ENCODE results near the gene BUD31. TPM values are rescaled to one million over a fixed set of nuclear protein-coding genes. Genes with fewer than 3 reads are reported as not detected.
"Not testable (repeated sequence)": the region's sequence is repeated elsewhere in the genome, so short reads cannot be mapped to it uniquely, and the experiment has no call there.

The BUD31 gene
- total and polyA plus RNA-seq, 4 donors: 64.9 to 125 (median 112) TPM

DNA sequence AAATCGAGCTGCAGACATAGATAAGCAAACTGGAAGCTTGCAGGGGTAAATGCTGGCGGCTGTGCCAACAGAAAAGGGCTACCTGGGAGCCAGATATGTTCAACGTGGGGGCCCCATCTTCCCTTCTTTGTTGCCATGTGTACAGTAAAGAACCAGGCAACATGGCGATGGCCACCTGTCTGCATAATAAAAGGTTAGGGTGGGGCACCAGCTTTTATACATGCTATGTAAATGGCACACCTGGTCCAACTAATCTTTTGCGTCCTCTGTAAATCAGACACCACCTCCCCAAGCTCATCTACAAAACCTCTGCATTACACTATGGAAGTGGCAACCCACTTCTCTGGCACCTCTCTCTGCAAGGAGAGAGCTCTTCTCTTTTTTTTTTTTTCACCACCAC is 13.9 kb downstream of the BUD31 start:
- H3K36me3 ChIP-seq (ENCODE audit: control insufficient read depth, insufficient read depth, low read length): peaks cover 85% of the 10 kb centered on the region
- H3K4me3 ChIP-seq (ENCODE audit: low read depth, low read length): no peak overlapping the region
- H3K27me3 ChIP-seq (ENCODE audit: control insufficient read depth, insufficient read depth, low read length): no peaks in the 10 kb centered on the region
- no peaks in the 10 kb centered on the region for H3K9me3 ChIP-seq (ENCODE audit: control insufficient read depth, insufficient read depth, low read length)
- WGBS (ENCODE audit: insufficient coverage): 90% methylated on average over 4 of the region's 5 CpGs
- H3K4me1 ChIP-seq (ENCODE audit: control insufficient read depth, insufficient read depth, low read length): no peaks in the 10 kb centered on the region
- no peak overlapping the region for H3K27ac ChIP-seq (ENCODE audit: low read depth, low read length)
- DNase-seq (ENCODE audit: low read depth in 4 of 6, low spot score in 6 of 6): no peak

DNA sequence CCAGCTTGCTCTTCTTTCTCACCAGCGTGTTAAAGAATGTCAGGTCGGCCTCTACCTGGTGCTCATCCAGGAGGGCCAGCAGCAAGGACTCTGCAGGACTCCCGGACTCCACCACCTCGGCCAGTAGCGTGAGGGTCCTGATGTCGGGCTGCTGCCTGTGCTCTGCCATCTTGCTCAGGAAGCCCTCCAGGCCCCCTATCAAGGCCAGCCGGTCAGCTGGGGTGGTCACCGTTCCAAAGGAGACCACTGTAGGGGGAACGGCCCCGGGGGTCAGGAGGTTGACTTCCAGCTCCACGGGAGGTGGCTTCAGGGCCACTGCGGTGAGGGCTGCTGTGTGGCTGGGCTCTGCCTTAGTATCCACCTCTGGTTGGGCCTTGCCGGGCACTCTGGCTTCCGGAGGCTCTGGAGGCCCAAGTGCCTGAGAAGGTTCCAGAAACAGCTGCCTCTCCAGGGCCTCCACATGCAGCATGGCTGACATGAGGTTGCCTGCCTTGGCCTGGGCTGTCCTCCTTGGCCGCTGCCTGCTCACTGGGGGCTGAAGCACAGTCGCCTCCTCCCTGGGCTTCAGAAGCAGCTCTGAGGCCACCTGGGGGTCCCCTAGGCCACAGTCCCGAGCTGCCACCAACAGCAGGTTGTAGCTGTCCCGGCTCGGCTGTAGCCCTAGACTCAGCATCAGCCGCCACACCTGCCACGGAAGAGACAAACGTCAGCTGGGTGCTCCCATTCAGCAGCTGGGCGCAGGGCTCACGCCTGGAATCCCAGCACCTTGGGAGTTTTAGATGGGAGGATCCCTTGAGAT is 16.4 kb downstream of the BUD31 start:
- DNase-seq (ENCODE audit: low read depth in 4 of 6, low spot score in 6 of 6): no peak
- H3K27ac ChIP-seq (ENCODE audit: low read depth, low read length): no peak overlapping the region
- H3K4me1 ChIP-seq (ENCODE audit: control insufficient read depth, insufficient read depth, low read length): no peaks in the 10 kb centered on the region
- 95% methylated on average over 22 of the region's 24 CpGs for WGBS (ENCODE audit: insufficient coverage)
- H3K4me3 ChIP-seq (ENCODE audit: low read depth, low read length): no peak overlapping the region
- no peaks in the 10 kb centered on the region for H3K9me3 ChIP-seq (ENCODE audit: control insufficient read depth, insufficient read depth, low read length)
- no peaks in the 10 kb centered on the region for H3K27me3 ChIP-seq (ENCODE audit: control insufficient read depth, insufficient read depth, low read length)
- peaks cover 79% of the 10 kb centered on the region for H3K36me3 ChIP-seq (ENCODE audit: control insufficient read depth, insufficient read depth, low read length)

DNA sequence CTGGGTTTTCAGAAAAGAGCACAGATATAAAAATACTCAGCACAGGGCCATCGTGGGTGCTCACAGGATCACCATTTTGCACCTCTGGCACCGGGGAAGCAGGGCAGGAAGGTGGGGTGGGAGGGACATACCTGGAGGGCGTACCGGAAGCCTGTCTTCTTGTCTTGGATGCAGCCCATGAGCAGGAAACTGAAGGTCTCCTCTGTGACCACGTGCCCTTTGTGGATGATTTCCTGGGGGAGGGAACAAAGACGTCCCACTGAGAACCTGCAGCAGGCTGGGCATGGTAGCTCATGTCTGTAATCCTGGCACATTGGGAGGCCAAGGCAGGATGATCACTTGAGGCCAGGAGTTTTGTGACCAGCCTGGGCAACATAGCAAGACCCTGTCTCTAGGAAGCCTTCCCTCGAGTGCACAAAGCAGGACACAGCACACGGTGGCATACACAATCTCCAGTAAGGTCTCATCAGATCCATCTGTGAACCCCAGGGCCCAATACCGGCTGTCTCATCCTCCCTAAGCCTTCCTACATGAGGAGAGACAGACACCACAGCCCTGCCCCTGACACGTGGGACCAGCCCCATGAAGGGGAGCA is 20.3 kb downstream of the BUD31 start:
- 95% methylated on average over 9 of the region's 10 CpGs for WGBS (ENCODE audit: insufficient coverage)

DNA sequence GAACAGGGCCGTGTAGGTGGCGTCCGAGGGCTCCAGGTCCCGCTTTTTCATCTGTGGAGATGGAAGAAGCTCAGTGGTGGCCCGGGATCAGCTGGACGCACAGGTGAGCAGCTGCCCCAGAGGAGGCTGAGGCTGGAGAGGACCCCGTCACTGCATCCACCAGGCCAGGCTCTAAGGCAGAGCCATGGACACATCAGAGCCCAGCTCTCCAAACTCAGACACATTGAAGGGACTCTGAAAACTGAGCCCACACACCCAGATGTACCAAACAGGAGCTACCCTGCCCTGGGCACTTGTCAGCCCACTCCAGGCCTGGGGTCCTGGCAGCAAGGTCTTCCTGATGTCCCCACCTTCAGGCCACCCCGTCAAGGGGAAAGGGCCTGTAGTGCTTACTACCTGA is 21.0 kb downstream of the BUD31 start:
- no peak overlapping the region for H3K4me3 ChIP-seq (ENCODE audit: low read depth, low read length)
- 100% methylated on average over 6 of the region's 8 CpGs for WGBS (ENCODE audit: insufficient coverage)
- H3K27me3 ChIP-seq (ENCODE audit: control insufficient read depth, insufficient read depth, low read length): no peaks in the 10 kb centered on the region
- no peaks in the 10 kb centered on the region for H3K4me1 ChIP-seq (ENCODE audit: control insufficient read depth, insufficient read depth, low read length)
- H3K9me3 ChIP-seq (ENCODE audit: control insufficient read depth, insufficient read depth, low read length): no peaks in the 10 kb centered on the region
- no peak overlapping the region for H3K27ac ChIP-seq (ENCODE audit: low read depth, low read length)
- no peak for DNase-seq (ENCODE audit: low read depth in 4 of 6, low spot score in 6 of 6)
- H3K36me3 ChIP-seq (ENCODE audit: control insufficient read depth, insufficient read depth, low read length): peaks cover 75% of the 10 kb centered on the region

More for the DNA sequence above, 20.3 kb downstream of the BUD31 start:
- no peak for DNase-seq (ENCODE audit: low read depth in 4 of 6, low spot score in 6 of 6)
- Histone ChIP-seq H3K9me3 (ENCODE audit: control insufficient read depth, insufficient read depth, low read length) (no peaks in the 10 kb centered on the region), H3K36me3 (ENCODE audit: control insufficient read depth, insufficient read depth, low read length) (peaks cover 76% of the 10 kb centered on the region), H3K4me1 (ENCODE audit: control insufficient read depth, insufficient read depth, low read length) (no peaks in the 10 kb centered on the region), H3K27me3 (ENCODE audit: control insufficient read depth, insufficient read depth, low read length) (no peaks in the 10 kb centered on the region), H3K27ac (ENCODE audit: low read depth, low read length) (no peak overlapping the region), H3K4me3 (ENCODE audit: low read depth, low read length) (no peak overlapping the region)

DNA sequence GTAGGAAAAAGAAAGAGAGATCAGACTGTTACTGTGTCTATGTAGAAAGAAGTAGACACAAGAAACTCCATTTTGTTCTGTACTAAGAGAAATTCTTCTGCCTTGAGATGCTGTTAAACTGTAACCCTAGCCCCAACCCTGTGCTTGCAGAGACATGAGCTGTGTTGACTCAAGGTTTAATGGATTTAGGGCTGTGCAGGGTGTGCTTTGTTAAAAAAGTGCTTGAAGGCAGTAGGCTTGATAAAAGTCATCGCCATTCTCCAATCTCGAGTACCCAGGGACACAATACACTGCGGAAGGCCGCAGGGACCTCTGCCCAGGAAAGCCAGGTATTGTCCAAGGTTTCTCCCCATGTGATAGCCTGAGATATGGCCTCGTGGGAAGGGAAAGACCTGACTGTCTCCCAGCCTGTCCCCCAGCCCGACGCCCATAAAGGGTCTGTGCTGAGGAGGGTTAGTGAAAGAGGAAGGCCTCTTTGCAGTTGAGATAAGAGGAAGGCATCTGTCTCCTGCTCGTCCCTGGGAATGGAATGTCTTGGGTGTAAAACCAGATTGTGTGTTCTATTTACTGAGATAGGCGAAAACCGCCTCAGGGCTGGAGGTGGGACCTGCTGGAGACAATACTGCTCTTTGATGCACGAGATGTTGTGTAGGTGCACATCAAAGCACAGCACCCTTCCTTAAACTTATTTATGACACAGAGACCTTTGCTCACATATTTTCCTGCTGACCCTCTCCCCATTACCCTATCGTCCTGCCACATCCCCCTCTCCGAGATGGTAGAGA is 23.2 kb downstream of the BUD31 start:
- not testable (repeated sequence) for H3K9me3 ChIP-seq (ENCODE audit: control insufficient read depth, insufficient read depth, low read length)

DNA sequence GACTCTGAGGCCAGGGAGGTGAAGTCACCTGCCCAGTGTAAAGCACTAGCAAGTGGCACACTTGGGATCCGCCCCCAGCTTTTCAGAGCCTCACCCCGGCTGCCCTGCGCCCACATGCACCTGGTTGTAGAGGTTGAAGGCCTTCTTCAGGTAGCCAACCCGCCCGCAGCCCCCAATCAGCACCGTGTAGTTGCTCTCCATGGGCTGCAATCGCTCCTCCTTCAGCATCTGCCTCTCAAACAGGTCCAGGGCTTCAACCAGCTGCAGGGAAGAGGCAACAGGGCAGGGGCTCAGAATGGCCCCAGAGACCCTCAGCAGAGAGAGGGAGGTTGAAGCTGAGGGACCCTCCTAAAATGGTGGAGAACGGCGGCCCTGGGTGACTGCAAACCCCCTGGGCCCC is 24.4 kb downstream of the BUD31 start:
- H3K36me3 ChIP-seq (ENCODE audit: control insufficient read depth, insufficient read depth, low read length): peaks cover 72% of the 10 kb centered on the region
- WGBS (ENCODE audit: insufficient coverage): 95% methylated on average over 8 of the region's 9 CpGs
- H3K9me3 ChIP-seq (ENCODE audit: control insufficient read depth, insufficient read depth, low read length): no peaks in the 10 kb centered on the region
- no peak for DNase-seq (ENCODE audit: low read depth in 4 of 6, low spot score in 6 of 6)
- H3K27ac ChIP-seq (ENCODE audit: low read depth, low read length): no peak overlapping the region
- no peaks in the 10 kb centered on the region for H3K27me3 ChIP-seq (ENCODE audit: control insufficient read depth, insufficient read depth, low read length)
- no peak overlapping the region for H3K4me3 ChIP-seq (ENCODE audit: low read depth, low read length)
- peaks cover 10% of the 10 kb centered on the region for H3K4me1 ChIP-seq (ENCODE audit: control insufficient read depth, insufficient read depth, low read length)

More for the DNA sequence above, 23.2 kb downstream of the BUD31 start:
- H3K4me3 ChIP-seq (ENCODE audit: low read depth, low read length); H3K4me1 ChIP-seq (ENCODE audit: control insufficient read depth, insufficient read depth, low read length); DNase-seq (ENCODE audit: low read depth in 4 of 6, low spot score in 6 of 6); H3K27me3 ChIP-seq (ENCODE audit: control insufficient read depth, insufficient read depth, low read length); H3K27ac ChIP-seq (ENCODE audit: low read depth, low read length): not testable (repeated sequence)
- H3K36me3 ChIP-seq (ENCODE audit: control insufficient read depth, insufficient read depth, low read length): peaks cover 72% of the 10 kb centered on the region
- 100% methylated on average over 8 of the region's 13 CpGs for WGBS (ENCODE audit: insufficient coverage)

DNA sequence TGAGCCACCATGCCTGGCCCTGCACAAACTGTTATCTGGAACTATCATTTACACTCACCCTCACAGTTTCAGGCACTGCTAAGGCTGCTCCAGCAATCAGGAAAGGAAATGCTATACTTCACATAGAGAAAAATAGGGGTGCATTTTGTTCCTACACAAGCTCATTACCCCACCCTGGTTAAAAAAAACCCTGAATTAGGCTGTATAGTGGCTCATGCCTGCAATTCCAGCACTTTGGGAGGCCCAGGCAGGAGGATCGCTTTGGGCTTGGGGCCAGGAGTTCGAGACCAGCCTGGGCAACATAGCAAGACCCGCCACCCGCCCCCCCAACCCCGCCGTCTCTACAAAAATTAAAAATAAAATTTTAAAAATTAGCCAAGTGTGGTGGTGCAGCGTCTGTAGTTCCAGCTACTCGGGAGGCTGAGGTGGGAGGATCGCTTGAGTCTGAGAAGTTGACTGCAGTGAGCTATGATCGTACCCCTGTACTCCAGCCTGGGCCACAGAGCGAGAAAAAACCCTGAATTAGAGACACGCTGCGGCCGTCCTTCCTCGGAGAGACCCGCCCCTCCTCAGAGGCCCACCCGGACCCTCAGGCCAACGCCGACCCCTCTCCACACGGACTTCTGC is 29.3 kb downstream of the BUD31 start:
- Histone ChIP-seq H3K27ac (ENCODE audit: low read depth, low read length) (peak overlapping the region; percentile 69), H3K9me3 (ENCODE audit: control insufficient read depth, insufficient read depth, low read length) (no peaks in the 10 kb centered on the region)

DNA sequence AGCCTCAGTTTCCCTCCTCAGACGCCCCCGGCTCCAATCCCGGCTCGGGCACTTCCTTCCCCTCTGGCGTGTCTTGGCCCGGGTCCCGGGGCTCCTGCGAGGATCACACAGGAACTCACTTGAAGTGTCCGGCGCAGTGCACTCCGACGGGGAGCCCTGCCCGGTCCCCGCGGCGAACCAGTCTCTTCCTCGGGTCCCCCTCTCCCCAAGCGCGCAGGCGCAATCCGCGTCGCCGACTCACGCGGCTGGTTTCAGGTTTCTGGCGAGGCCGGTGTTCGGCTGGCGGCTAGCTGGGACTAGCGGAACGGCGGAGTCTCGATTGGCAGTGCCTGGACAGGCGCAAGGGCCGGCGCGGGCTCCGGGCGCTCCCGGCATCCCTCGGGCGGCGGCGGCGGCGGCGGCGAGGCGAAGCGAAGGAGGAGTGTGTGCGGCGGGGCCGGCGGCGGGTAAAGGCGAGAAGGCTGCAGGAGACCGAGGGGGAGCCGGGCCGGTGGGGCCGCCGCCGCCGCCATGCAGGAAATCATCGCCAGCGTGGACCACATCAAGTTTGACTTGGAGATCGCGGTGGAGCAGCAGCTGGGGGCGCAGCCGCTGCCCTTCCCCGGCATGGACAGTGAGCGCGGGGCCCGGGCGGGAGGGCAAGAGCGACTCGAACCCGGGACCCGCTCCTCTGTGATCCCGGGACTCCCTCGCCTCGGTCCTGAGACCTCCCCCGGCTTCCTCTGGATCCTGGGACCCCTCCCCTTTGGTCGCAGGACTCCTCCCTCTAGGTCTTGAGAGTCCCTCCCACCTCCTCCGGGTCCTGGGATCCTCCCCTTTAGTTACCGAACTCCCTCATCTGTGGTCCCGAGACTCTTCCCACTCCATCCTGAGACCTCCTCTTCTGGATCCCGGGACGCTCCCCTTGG is 30.1 kb downstream of the BUD31 start, which contains the start of the genes CPSF4 and PTCD1:
CPSF4 (plus strand) TSS at position 371 of the 908 bp plus-strand sequence; CDS start at position 511, 140 bp downstream.
PTCD1 (minus strand) TSS at position 226 of the 908 bp plus-strand sequence. CDS start 3,556 bp downstream, outside the sequence.
- under 1% methylated on average over 89 of the region's 89 CpGs for WGBS (ENCODE audit: insufficient coverage)
- H3K4me1 ChIP-seq (ENCODE audit: control insufficient read depth, insufficient read depth, low read length): peaks cover 30% of the 10 kb centered on the region

More for the DNA sequence above, 29.3 kb downstream of the BUD31 start:
- DNase-seq (ENCODE audit: low read depth in 4 of 6, low spot score in 6 of 6): no peak
- H3K36me3 ChIP-seq (ENCODE audit: control insufficient read depth, insufficient read depth, low read length): peaks cover 43% of the 10 kb centered on the region
- H3K4me1 ChIP-seq (ENCODE audit: control insufficient read depth, insufficient read depth, low read length): peaks cover 30% of the 10 kb centered on the region
- H3K27me3 ChIP-seq (ENCODE audit: control insufficient read depth, insufficient read depth, low read length): no peaks in the 10 kb centered on the region
- peak overlapping the region; percentile 94 for H3K4me3 ChIP-seq (ENCODE audit: low read depth, low read length)
- 2% methylated on average over 14 of the region's 20 CpGs for WGBS (ENCODE audit: insufficient coverage)

More for the DNA sequence above, 30.1 kb downstream of the BUD31 start, which contains the start of the genes CPSF4 and PTCD1:
- Histone ChIP-seq H3K4me3 (ENCODE audit: low read depth, low read length) (peak within 1 kb of the TSS; percentile 94), H3K27me3 (ENCODE audit: control insufficient read depth, insufficient read depth, low read length) (no peaks in the 10 kb centered on the region), H3K27ac (ENCODE audit: low read depth, low read length) (peak within 1 kb of the TSS; percentile 90), H3K36me3 (ENCODE audit: control insufficient read depth, insufficient read depth, low read length) (peaks cover 43% of the 10 kb centered on the region), H3K9me3 (ENCODE audit: control insufficient read depth, insufficient read depth, low read length) (no peaks in the 10 kb centered on the region)
- peak; percentile 77 to 98 (median 91) for DNase-seq (ENCODE audit: low read depth in 4 of 6, low spot score in 6 of 6)
